GM21723 (cell line): ENCODE data around the gene SERPING1.
A peak's percentile ranks its signal among the peaks of the same experiment; 100 is the strongest.

ENCODE experiments used
- ATAC-seq: cut with Tn5 transposase; IDR thresholded peaks from one replicate; pipeline ENCODE4 v1.9.1; 2021; ENCODE audit warnings: mild to moderate bottlenecking, moderate library complexity; ENCODE audit not compliant: unreplicated experiment

SERPING1 gene

DNA sequence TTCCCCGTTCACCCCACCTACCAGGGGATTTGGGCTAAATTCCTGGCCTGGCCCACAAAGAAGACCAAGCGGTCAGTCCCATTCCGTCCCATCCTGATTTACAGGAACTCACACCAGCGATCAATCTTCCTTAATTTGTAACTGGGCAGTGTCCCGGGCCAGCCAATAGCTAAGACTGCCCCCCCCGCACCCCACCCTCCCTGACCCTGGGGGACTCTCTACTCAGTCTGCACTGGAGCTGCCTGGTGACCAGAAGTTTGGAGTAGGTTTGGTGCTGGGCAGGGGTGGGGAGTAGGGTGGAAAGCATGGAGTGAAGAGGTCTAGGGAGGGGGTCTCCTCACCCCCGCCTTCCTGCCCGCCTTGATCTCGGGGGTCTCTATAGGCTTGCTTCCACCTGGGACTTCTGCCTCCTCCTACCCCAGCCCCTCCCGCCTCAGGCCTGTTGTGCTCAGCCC lies at the start of gene SERPING1:
TSS of gene SERPING1 (plus strand) at position 225 of the 455 bp plus-strand sequence. CDS start 586 bp downstream, outside the sequence.
- no peak for ATAC-seq

DNA sequence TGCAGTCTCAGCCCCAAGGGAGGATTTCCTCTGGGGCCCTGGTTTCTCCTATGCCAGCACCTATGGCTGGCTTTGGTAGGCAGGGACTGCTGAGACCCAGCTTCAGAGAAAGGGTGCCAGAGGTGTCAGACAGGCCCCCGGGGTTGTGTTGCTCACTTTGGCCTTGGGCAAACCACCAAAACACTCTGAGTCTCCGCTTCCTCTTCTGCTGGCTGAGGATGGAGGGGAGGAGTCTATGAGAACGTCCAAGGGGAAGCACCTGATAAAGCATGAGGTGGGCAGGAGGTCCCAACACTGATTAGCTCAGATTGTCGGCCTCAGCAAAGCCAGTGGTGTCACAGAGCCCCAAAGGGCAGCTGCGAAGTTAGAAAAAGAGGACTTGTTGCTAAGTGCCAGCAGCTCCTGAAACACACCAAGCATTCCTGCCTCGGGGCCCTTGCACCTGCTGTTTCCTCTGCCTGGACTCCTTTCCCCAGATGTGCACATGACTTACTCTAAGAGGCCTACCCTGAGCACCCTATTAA lies 49.6 kb upstream of the SERPING1 start:
- peak; percentile 93 for ATAC-seq

GRCh38 chr11:57549983-57550382 lies 47.5 kb upstream of the SERPING1 start:
- no peak for ATAC-seq

GRCh38 chr11:57551941-57552340 lies 45.5 kb upstream of the SERPING1 start:
- no peak for ATAC-seq

- no peak for ATAC-seq
Observed at GRCh38 chr11:57552479-57552878, 45.0 kb upstream of the SERPING1 start.

DNA sequence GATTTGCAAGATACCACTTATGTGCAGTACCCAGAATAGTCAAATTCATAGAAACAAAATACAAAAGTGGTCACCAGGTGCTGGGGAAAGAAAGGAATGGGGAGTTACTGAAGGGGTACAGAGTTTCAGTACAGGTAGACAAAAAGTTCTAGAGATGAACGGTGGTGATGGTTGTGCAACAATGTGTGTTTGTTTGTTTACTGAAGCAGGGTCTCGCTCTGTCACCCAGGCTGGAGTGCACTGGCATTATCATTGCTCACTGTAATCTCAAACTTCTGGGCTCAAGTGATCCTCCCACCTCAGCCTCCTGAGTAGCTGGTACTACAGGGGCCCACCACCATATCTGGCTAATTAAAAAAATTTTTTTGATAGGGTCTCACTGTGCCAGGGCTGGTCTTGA lies 42.1 kb upstream of the SERPING1 start:
- ATAC-seq = no peak

GRCh38 chr11:57556041-57556440 lies 41.4 kb upstream of the SERPING1 start:
- ATAC-seq = no peak

DNA sequence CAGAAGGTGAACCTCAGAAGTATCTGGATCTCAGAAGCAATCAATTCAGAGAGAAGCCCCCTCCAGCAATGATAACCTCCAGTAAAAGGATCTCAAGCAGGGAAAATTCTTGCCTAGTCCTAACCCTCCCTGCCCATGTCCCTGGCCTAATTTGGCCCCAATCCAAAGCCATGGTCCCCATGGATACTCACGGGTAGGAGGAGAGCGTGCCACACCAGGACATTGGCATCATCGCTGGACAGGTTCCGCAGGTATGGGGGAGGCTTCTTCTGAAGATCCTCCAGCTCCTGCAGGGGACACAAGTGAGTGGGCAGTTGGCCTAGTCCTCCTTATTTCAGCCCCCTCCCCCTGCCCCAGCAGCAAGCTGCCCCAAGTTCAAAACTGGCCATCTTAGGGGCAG lies 37.3 kb upstream of the SERPING1 start:
- ATAC-seq = no peak

GRCh38 chr11:57562596-57562995 lies 34.9 kb upstream of the SERPING1 start:
- ATAC-seq = no peak

- ATAC-seq = peak; percentile 70
Observed at GRCh38 chr11:57566005-57566904, 31.2 kb upstream of the SERPING1 start.

DNA sequence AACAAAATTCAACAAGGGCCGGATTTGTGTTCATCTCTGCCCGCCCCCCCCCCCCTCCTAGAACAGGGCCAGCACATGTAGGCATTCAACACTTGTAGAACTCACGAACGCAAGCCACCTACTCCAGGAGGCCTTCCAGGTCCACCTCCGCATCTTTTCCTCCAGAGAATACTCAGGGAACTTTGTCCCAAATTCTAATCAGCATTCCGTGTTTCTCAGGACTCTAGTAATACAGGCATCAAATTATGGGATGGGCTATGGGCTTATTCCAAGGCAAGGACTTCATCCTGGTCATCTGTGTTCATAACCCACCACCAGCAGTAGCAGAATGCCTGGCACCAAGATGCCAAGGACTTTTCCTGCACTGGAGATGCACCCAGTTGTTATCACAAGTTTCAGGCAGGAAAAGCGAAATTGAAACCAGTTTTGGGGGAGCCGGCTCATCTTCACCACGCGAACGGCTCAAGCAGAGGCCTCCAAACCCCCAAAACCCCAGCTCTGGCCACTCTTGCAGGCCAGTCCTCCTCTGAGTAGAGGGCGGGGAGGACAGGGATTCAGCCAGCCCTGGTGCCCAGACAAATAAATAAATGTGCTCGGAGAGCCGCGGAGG lies 30.5 kb upstream of the SERPING1 start:
- ATAC-seq = peak; percentile 6

GRCh38 chr11:57567515-57568329 lies 29.8 kb upstream of the SERPING1 start, which contains the start of gene UBE2L6:
TSS of gene UBE2L6 (minus strand) at chr11:57567672. CDS start at chr11:57567611, 61 bp downstream.
- ATAC-seq = peak; percentile 73

- ATAC-seq = peak; percentile 9
Observed at GRCh38 chr11:57568330-57568766, 29.1 kb upstream of the SERPING1 start.

DNA sequence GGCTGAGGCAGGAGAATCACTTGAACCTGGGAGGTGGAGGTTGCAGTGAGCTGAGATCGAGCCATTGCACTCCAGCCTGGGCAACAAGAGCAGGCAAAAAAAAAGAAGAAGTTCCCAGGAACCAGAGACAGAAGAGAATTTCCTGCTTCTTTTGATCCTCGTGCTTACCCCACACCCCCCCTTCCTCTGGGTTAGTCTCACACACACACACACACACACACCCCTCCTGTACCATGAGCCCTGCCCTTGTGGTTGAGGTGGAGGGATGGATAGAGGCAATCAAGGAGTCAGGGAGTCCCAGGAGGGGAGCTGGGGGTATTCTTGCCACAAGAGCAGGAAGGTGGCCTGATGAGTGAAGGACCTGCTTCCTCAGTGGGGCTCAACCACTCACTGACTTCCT lies 25.9 kb upstream of the SERPING1 start:
- ATAC-seq = no peak

DNA sequence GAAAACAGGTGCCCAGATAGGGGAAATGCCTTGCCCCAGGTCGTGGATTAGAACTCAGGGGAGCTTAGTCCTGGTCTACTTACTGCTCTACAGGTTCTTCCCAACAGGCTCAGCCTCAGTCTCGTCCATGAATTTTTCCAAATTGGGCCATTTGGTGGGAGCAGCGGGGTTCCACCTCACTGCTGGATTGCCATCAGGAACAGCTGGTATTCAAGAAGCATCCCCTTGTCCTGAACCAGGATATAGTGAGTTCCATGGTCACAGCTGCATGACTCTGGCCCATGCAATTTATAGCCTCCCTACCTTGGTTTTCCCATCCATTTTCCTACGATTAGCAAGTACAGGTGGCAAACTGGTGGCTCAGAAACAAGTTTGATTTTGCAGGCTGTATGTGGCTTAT lies 23.4 kb upstream of the SERPING1 start:
- ATAC-seq = no peak

GRCh38 chr11:57584341-57584740 lies 13.1 kb upstream of the SERPING1 start:
- no peak for ATAC-seq

DNA sequence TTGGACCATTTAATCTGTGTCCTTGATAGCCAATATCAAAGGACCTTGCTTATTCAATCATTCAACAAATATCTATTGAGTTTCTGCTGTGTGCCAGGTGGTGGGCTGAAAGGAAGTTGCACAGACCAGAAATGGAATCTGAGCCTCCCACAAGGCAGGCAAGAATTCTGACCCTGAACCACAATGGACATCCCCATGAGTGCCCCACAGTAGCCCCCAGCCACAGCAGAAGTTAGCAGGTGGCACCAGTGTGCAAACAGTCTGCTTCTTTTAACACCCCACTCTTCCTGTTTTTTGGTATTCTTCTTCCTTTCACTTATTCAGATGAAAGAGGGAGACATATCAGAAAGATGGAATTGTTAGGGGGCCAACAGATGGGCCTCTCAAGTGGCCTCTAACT lies 12.2 kb upstream of the SERPING1 start:
- no peak for ATAC-seq

DNA sequence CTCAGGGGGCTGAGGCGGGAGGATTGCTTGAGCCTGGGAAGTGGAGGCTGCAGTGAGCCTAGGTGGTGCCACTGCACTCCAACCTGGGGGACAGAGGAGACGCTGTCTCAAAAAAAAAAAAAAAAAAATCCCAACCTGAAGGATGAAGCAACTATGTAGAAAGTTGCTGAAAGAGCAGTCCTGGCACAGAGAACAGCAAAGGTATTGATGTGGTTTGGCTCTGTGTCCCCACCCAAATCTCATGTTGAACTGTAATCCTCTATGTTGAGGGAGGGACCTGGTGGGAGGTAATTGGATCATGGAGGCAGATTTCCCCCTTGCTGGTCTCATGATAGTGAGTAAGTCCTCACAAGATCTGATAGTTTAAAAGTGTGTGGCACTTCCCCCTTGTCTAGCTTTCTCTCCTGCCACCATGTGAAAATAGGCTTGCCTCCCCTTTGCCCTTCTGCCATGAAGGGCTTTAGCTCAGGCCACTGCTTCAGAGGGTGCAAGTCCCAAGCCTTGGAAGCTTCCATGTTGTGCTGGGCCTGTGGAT lies 10.7 kb upstream of the SERPING1 start:
- ATAC-seq = no peak

DNA sequence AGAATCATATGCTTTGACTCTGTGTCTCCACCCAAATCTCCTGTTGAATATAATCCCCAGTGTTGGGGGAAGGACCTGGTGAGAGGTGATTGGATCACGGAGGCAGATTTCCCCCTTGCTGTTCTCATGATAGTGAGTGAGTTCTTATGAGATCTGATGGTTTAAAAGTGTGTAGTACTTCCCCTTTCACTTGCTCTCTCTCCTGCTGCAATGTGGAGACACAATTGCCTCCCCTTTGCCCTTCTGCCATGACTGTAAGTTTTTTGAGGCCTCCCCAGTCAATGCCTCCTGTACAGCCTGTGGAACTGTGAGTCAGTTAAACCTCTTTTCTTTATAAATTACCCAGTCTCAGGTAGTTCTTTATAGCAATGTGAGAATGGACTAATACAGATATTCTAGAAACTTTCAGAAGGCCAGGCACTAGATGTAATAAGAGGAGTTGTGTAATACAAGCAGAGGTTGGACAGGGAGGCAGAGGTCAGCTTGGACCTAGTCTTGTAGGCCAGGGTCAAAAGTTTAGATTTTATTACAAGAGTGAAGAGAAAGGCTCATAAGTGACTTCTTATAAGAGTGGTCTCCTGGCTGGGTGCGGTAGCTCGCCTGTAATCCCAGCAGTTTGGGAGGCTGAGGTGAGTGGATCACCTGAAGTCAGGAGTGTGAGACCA lies 9.3 kb upstream of the SERPING1 start:
- ATAC-seq = no peak

DNA sequence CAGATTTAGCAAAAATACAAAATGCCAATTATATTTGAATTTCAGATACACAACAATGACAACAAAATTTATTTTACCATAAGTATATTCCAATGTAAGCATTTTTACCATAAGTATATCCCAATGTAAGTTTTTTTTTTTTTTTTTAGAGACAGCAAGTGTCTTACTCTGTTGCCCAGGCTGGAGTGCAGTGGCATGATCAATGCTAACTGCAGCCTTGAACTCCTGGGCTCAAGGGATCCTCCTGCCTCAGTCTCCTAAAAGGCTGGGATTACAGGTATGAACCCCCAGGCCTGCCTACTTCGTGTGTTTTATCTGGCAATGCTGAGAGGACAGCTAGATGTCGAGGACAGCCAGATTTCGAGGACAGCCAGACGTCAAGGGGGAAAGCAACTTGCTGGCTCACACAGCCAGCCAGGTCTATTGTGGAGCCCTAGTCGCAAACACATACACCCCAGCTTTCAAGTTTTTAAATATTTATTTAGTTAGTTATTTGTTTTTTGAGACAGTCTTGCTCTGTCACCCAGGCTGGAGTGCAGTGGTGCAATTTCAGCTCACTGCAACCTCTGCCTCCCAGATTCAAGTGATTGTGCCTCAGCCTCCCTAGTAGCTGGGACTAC lies 1.1 kb upstream of the SERPING1 start:
- no peak for ATAC-seq
